NCI-H1417 (cell line): ENCODE data around the gene ALG12.

Experiments
- DNase-seq, 3 experiments: peaks; one replicate each; lab custom pipeline; 2025; lab: John Stamatoyannopoulos, UW

The ALG12 gene

DNA sequence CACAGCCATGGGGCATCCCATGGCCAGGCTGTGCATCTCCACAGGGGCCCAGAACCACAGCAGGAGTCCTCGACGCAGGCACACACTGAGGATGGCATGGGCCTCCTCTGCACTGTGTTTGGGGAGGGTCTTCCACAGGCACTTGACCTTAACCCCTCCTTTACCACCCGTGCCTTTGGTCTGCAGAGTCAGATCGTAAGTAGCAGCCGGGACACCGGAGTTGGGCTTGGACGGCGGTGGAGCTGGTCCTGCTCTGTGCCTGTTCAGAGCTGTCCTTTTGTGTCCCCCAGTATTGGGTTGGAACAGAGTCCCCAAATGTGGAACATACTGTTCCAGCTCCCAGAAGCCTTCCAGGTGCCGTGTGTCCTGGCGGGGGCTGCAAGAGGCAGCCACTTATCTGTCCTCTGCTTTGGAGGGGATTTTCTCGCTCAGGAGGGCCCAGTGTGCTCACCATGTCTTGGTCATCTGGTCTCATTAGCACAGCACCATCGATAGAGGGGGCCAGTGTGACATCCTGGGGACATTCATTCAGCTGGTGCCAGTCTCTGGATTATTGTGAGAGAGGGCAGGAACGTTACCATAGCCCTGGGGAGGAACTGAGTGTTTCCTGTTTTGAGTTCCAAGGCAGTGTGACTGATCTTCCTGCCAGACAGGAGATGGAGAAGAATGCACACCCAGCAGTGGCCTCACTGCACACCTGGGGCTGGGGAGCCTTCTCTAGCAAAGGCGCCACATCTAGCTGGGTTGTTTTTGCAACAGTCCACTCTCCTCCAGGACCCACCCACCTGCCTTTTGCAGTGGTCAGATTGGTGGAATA is 12.6 kb upstream of the ALG12 start:
- peak in 2 of 3 experiments; percentile 50 to 84 for DNase-seq

DNA sequence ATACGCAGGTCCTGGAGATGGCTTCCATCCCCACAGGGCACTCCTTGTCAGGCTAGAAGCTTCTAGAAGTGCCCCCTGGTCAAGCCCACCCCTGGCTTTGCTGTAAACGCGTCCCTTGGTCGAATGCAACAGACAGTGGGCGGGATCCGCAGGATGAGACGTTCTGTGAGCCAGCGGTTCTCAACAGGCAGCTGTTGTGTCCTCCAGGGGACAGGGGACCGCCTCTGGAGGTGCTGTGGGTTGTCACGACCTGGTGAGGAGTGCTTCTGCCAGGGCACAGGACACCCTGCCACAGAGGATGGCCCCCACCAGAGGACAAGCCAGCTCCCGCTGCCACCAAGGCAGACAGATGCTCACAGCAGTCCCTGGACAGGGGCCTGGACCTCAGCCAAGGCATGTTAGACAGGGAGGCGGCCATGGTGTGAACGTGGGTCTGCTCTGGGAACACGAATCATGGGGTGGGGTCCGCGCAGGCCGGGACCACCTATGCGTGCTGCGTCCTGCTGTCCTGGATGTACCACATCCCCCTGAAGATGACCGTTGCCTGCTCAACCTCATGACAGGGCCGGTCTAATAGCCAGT is 11.8 kb upstream of the ALG12 start:
- peak in 1 of 3 experiments; percentile 34 for DNase-seq

DNA sequence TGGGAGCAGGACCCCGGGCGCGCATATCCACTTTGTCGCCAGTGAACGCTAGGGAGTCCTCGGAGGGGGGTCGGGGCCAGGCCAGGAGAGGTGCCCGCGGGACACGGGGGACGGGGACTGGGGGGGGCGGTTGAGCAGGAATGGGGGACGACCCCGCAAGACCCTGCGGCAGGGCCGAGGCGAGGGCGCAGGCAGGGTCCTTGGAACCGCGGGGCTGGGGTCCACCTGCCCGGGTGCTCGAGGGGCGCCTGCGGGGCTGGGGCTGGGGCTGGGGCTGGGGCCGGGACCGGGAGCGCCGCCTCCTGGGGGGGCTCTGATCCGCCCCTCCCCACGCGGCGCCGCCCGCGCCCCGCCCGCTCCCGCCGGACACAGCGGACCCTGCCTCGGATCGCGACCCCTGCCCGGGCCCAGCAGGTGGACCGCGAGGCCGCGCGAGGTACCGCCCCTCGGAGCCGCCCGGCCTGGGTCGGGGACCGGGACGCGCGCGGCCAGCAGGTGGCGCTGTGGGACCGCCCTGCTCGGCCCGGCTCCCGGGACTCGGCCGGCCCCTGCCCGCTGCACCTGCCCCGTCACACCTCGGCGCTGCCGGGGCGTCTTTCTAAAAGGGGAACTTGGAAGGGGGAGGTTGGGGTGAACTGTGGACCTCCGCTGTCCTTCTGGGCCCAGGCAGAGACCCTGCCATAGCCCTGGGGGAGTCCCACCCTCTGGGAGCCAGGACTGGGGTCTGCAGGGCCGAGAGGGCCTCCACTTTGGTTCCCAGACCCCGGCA is 11.2 kb upstream of the ALG12 start:
- peak in 2 of 3 experiments; percentile 32 to 47 for DNase-seq

GRCh38 chr22:49928555-49929210 is 10.4 kb upstream of the ALG12 start:
- DNase-seq = no peak

GRCh38 chr22:49928185-49928495 is 9.9 kb upstream of the ALG12 start:
- DNase-seq = no peak

DNA sequence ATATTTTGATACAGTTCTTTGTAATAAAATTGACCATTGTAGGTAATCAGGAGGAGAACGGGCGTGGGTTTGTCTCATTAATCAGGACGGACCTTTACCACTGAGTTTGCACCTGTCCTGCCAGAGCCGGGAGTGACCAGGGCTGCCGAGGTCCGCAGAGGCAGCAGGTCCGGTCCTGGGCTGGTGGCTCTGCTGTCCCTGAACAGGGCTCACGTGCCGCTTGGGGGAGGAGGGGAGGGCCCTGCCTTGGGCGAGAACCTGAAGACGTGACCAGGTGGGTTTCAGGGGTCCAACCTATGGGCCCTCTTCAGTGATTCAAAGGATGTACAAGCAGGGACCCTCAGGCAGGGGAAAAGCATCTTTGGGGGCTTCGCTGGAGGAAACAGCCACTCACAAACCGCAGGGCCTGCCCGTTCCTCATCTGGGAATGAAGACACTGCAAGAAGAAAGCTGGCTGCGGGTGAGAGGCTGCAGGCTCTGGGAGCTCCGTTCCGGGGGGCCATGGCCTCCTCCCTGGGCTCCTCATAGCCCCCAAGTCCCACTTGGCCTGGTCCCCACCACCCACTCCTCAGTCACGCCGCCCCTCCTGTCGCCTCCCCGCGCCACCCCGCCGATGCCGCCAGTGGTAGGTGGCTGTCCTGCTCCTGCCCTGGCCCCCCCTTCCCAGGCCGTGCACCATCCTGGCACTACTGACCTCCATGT is 9.4 kb upstream of the ALG12 start:
- no peak for DNase-seq

- DNase-seq = no peak
These were observed 8.7 kb upstream of the ALG12 start for GRCh38 chr22:49926916-49927315.

- no peak for DNase-seq
These were observed 7.4 kb upstream of the ALG12 start for GRCh38 chr22:49925525-49926128.

GRCh38 chr22:49924113-49924833 is 6.0 kb upstream of the ALG12 start:
- DNase-seq = no peak

- DNase-seq = no peak
These were observed 5.2 kb upstream of the ALG12 start for GRCh38 chr22:49923445-49923844.

DNA sequence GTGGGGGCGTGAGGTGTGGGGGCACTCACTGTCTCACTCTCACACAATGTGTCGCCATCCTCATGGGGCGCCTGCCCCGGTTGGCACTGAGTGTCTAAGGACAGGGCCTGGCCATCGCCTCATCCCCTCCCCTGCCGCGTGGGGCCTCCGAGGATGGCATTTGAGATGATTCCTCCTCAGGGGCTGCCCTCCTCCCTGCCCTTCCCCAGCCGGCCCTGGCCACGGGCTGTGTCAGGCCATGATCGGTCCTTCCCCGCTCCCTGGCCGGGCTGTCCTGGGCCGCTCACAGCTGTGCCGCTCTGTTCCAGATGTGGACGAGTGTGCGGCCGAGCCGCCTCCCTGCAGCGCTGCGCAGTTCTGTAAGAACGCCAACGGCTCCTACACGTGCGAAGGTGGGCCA is 4.7 kb upstream of the ALG12 start:
- no peak for DNase-seq

DNA sequence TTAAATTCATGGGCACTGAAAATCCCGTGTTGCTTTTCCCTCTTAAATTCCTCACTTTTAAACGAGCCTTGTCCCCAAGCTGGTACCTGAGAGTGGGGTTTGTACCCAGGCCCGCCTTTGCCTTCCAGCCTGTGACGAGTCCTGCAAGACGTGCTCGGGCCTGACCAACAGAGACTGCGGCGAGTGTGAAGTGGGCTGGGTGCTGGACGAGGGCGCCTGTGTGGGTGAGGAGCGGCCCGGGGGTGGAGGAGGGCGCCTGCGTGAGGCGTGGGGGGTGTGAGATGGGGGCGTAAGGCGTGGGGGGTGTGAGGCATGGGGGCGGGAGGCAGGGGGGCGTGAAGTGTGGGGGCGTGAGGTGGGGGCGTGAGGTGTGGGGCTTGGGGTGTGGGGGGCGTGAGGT is 4.2 kb upstream of the ALG12 start:
- DNase-seq = no peak

- no peak for DNase-seq
These were observed 3.5 kb upstream of the ALG12 start for GRCh38 chr22:49921508-49922278.

GRCh38 chr22:49920859-49921258 is 2.6 kb upstream of the ALG12 start:
- no peak for DNase-seq

GRCh38 chr22:49918911-49919881 is 958 bp upstream of the ALG12 start:
- DNase-seq = peak in 1 of 3 experiments; percentile 13

DNA sequence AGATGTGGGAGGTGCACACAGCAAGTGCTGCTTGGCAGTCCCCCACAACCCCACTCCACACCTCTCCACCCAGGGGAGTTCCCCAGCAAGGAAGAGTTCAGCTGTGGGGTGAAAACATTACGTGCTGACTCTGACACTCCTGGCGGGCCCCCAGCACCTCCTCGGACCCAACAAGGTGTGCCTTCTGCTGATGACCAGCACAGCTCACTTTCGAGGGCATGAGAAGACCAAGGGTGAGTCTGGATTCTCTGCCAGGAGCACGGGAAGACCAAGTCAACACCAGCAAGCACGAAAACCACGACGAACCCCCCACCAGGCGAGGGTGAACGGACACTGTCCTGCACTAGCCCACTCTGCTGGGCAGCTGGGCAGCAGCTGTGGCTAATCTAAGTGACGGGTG is 1.4 kb downstream of the ALG12 start:
- no peak for DNase-seq

DNA sequence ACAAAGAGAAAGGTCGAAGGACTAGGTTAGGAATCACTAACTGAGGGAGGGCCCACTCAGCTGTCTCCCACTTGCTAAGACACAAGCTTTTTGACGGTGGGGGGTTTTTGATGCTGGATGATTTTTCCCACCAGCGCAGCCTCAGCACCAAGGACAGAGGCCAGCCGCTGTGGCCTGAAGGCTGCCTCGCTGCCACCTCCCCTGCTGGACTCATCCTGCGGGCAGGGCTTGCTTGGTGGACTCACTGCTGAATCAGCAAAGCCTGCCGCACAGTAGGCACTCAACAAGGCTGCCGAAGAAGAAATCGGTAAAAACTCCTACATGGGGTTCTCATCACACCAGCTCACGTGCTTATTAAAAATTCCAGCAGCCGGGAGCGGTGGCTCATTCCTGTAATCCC is 2.6 kb downstream of the ALG12 start:
- DNase-seq = no peak

DNA sequence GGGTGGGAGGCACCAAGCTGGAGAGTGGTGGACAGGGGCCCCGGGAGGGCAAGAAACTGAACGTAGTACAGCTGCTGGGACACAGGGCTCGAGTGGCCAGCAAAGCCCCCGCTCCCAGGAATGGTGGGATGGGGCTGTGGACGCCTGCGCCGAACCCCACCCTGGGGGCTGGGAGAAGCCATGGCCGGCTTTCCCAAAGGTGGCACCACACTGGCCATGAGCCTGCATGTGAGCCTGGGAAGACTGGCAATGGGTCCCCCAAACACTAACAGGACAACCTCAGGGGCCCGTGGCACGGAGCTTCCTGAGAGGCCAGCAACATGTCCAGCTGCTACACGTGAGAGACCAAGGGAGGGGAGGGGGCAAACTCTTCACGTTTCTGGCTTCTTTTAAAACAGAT is 4.0 kb downstream of the ALG12 start:
- no peak for DNase-seq

DNA sequence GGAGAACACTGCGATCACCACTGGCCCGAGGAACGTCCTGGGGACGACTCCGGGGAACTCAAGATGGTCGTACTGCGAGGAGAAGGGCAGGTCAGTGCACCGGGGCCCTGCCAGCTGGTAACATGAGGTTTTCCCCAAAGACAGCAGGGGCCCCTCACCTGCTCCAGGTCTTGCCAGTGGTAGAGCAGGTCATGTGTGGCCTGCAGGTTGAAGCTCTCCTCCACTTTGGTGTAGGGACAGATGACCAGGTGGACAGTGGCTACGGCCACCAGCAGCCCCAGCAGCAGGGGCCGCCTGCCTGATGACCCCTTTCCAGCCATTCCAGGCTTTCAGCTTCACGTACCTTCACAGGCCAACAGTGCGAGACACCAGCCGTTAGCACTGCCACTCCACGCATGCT is 4.8 kb downstream of the ALG12 start:
- DNase-seq = no peak
